ENCODE measurements around the gene IYD.
"Not testable (repeated sequence)": the region's sequence is repeated elsewhere in the genome, so short reads cannot be mapped to it uniquely, and the experiment has no call there.

The IYD gene

DNA sequence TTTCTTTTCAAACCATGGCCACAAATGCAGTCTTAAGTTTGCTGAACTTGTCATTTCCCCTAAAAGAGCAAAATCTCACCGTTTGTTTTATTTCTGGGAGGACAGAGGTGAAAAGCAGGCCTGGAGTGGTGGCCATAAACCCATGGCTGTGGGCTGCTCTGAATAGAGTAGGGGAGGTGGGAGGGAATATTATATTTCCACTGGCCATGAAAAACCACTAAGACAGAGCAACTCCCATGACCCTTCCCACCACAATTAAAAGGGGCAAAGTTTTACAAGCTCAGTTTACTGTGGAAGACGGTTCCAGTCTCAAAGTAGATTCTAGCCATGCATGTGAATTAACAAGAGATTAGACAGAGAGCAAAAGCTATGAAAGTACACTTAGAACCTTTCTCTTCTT is 59.0 kb downstream of the IYD start:
- H3K4me3 ChIP-seq (ENCODE audit: low read length) = no peak overlapping the region
- no peaks in the 10 kb centered on the region for H3K36me3 ChIP-seq (ENCODE audit: control insufficient read depth, insufficient read depth, low read length)
- H3K27me3 ChIP-seq (ENCODE audit: control insufficient read depth, insufficient read depth, low read length) = no peaks in the 10 kb centered on the region
- no peak overlapping the region for H3K9ac ChIP-seq (ENCODE audit: low read length)
- H3K27ac ChIP-seq (ENCODE audit: low read depth, low read length) = no peak overlapping the region
- peaks cover 8% of the 10 kb centered on the region for H3K4me1 ChIP-seq (ENCODE audit: control insufficient read depth, insufficient read depth, low read length)

DNA sequence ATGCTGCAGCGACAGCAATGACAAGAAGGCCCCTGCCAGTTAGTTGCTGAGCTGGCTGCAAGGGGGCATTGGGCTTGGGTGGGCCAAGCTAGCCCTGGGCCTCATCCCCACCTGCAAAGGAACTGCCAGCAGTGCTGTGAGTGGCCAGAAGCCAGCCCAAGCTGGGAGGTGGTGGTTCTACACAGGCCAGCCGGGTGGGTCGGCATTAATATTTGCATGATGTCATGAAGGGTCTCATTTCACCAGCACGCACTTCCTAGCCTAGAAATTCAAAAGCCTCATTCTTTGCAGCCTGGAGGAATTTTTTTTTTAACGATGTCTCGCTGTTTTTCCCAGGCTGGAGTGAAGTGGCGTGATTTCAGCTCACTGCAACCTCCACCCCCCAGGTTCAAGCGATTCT is 62.0 kb downstream of the IYD start:
- Histone ChIP-seq H3K4me3 (ENCODE audit: low read length) (no peak overlapping the region), H3K27ac (ENCODE audit: low read depth, low read length) (no peak overlapping the region), H3K4me1 (ENCODE audit: control insufficient read depth, insufficient read depth, low read length) (peaks cover 8% of the 10 kb centered on the region), H3K9ac (ENCODE audit: low read length) (no peak overlapping the region), H3K27me3 (ENCODE audit: control insufficient read depth, insufficient read depth, low read length) (no peaks in the 10 kb centered on the region), H3K36me3 (ENCODE audit: control insufficient read depth, insufficient read depth, low read length) (no peaks in the 10 kb centered on the region)

DNA sequence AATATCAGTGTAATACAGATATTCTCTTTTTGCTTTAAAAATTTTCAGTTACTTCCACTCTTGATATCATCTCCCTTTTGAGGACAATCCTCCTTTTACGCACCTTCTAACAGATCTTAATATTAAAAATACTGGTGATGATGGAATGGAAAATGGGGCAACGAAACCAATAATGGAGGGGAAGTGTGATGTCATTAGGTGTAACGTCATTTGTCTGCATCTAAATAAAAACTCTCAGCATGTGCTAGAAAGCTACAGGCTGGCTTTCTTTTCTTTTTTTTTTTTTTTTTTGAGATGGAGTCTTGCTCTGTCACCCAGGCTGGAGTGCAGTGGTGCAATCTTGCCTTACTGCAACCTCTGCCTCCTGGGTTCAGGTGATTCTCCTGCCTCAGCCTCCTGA is 66.5 kb downstream of the IYD start:
- Histone ChIP-seq H3K27me3 (ENCODE audit: control insufficient read depth, insufficient read depth, low read length) (no peaks in the 10 kb centered on the region), H3K4me1 (ENCODE audit: control insufficient read depth, insufficient read depth, low read length) (no peaks in the 10 kb centered on the region), H3K36me3 (ENCODE audit: control insufficient read depth, insufficient read depth, low read length) (no peaks in the 10 kb centered on the region), H3K9ac (ENCODE audit: low read length) (no peak overlapping the region), H3K27ac (ENCODE audit: low read depth, low read length) (no peak overlapping the region), H3K4me3 (ENCODE audit: low read length) (no peak overlapping the region)

DNA sequence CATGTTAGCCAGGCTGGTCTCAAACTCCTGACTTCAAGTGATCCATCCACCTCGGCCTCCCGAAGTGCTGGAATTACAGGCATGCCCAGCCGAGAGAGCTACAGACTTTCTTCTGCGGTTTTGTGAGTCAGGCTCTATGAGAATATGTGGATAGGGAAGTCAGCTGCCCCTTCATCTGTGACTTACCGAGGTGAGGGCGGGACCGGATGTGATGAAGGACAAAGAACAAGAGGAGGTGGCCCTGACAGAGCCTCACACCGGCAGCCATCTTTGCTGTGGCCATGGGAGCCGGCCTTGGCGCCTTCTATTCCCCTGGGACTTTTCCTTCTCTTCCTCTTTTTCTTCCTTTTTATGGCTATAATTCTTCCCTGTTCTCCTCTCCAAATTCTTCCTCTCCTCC is 67.0 kb downstream of the IYD start:
- no peak overlapping the region for H3K9ac ChIP-seq (ENCODE audit: low read length)

DNA sequence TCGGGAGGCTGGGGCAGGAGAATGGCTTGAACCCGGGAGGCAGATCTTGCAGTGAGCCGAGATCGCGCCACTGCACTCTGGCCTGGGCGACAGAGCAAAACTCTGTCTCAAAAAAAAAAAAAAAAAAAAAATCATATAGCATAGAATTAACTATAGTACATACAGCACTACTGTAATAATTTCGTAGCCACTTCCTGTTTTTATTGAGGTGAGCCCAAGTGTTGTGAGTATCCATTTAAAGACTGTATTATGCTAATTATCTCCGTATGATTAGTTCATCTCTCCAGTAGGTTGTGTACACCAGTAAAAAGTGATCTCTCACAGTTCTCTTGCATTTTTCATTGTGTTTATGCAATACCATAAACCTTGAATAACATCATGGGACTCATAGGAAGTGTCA is 70.6 kb downstream of the IYD start:
- Histone ChIP-seq H3K27me3 (ENCODE audit: control insufficient read depth, insufficient read depth, low read length) (no peaks in the 10 kb centered on the region), H3K4me3 (ENCODE audit: low read length) (no peak overlapping the region), H3K36me3 (ENCODE audit: control insufficient read depth, insufficient read depth, low read length) (no peaks in the 10 kb centered on the region), H3K4me1 (ENCODE audit: control insufficient read depth, insufficient read depth, low read length) (no peaks in the 10 kb centered on the region), H3K9ac (ENCODE audit: low read length) (no peak overlapping the region), H3K27ac (ENCODE audit: low read depth, low read length) (no peak overlapping the region)

More for the DNA sequence above, 67.0 kb downstream of the IYD start:
- no peaks in the 10 kb centered on the region for H3K4me1 ChIP-seq (ENCODE audit: control insufficient read depth, insufficient read depth, low read length)
- no peaks in the 10 kb centered on the region for H3K36me3 ChIP-seq (ENCODE audit: control insufficient read depth, insufficient read depth, low read length)
- H3K4me3 ChIP-seq (ENCODE audit: low read length) = no peak overlapping the region
- H3K27me3 ChIP-seq (ENCODE audit: control insufficient read depth, insufficient read depth, low read length) = no peaks in the 10 kb centered on the region
- H3K27ac ChIP-seq (ENCODE audit: low read depth, low read length) = no peak overlapping the region

DNA sequence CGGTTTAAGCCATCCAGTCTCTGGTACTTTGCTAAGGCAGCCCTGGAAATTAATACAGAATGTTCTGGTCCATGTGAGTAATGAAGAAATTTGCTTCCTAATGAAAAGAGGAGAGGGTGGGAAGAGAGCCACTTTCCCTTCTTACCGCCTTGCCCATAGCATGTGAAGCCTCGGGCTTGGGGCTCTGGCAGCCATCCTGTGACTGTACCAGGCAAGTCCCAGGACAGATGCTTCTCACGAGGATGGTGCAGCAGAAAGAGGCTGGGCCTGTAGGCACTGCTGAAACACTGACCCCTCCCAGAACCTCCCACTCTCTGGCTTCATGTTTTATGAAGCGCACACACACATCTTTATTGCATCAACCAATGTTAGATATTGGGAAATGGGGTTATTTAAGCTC is 74.8 kb downstream of the IYD start:
- Histone ChIP-seq H3K27me3 (ENCODE audit: control insufficient read depth, insufficient read depth, low read length) (no peaks in the 10 kb centered on the region), H3K27ac (ENCODE audit: low read depth, low read length) (no peak overlapping the region), H3K9ac (ENCODE audit: low read length) (no peak overlapping the region), H3K36me3 (ENCODE audit: control insufficient read depth, insufficient read depth, low read length) (no peaks in the 10 kb centered on the region), H3K4me3 (ENCODE audit: low read length) (no peak overlapping the region), H3K4me1 (ENCODE audit: control insufficient read depth, insufficient read depth, low read length) (no peaks in the 10 kb centered on the region)

DNA sequence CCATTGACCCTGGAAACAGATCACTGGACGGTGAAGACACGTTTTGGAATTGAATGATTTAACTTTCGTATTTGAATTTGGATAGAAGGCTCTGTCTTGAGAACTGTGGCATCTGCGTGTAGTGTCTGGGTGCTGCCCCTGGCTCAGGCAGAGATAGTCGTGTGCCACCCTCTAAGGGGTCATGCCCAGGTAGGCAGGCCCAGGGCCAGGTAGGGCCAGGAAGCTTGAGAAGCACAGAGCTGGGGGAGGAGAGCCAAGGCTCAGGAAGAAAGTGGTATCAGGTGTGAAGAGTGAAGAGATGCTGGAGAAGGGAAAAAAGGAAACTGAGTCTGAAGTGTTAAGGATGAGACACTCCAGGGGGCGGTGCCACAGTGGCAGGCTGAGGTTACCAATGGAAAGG is 75.5 kb downstream of the IYD start:
- H3K27me3 ChIP-seq (ENCODE audit: control insufficient read depth, insufficient read depth, low read length) = no peaks in the 10 kb centered on the region
- H3K36me3 ChIP-seq (ENCODE audit: control insufficient read depth, insufficient read depth, low read length) = no peaks in the 10 kb centered on the region
- no peak overlapping the region for H3K4me3 ChIP-seq (ENCODE audit: low read length)
- no peak overlapping the region for H3K27ac ChIP-seq (ENCODE audit: low read depth, low read length)
- no peaks in the 10 kb centered on the region for H3K4me1 ChIP-seq (ENCODE audit: control insufficient read depth, insufficient read depth, low read length)
- H3K9ac ChIP-seq (ENCODE audit: low read length) = no peak overlapping the region

DNA sequence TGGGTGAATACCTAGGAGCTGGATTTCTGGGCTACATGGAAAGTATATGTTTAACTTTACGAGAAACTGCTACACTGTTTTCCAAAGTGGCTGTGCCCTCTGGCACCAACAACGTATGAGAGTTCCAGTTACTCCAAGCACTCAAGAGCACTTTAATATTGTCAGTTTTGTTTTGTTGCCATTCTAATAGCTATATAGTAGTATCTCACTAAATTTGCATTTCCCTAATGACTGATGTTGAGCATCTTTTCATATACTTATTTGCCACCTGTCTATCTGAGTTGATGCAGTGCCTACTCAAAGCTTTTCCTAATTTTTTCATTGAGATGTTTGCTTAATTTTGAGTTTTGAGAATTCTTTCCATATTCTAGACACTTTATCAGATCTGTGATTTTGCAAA is 76.7 kb downstream of the IYD start:
- H3K36me3 ChIP-seq (ENCODE audit: control insufficient read depth, insufficient read depth, low read length) = no peaks in the 10 kb centered on the region
- no peak overlapping the region for H3K4me3 ChIP-seq (ENCODE audit: low read length)
- no peak overlapping the region for H3K9ac ChIP-seq (ENCODE audit: low read length)
- H3K27ac ChIP-seq (ENCODE audit: low read depth, low read length) = no peak overlapping the region
- no peaks in the 10 kb centered on the region for H3K4me1 ChIP-seq (ENCODE audit: control insufficient read depth, insufficient read depth, low read length)
- H3K27me3 ChIP-seq (ENCODE audit: control insufficient read depth, insufficient read depth, low read length) = no peaks in the 10 kb centered on the region

DNA sequence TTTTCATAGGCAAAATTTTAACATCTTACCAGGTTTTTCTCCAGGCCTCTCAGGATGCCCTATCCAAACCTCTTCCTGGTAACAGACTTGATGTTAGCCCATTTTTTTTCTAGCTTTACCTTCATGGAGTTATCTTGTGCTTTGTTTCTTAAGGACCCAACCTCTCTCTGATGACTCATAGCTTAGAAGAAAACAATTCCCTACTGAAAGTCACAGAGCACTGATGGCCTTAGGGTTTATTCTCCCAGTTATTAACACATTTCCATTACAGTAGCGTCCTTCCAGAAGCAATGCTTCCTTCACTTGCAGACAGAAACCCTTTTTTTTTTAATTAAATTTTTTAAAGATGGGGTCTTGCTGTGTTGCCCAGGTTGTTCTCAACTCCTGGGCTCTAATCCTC is 79.4 kb downstream of the IYD start:
- no peak overlapping the region for H3K27ac ChIP-seq (ENCODE audit: low read depth, low read length)
- no peak overlapping the region for H3K9ac ChIP-seq (ENCODE audit: low read length)
- no peaks in the 10 kb centered on the region for H3K27me3 ChIP-seq (ENCODE audit: control insufficient read depth, insufficient read depth, low read length)
- H3K4me1 ChIP-seq (ENCODE audit: control insufficient read depth, insufficient read depth, low read length) = no peaks in the 10 kb centered on the region
- H3K4me3 ChIP-seq (ENCODE audit: low read length) = no peak overlapping the region
- no peaks in the 10 kb centered on the region for H3K36me3 ChIP-seq (ENCODE audit: control insufficient read depth, insufficient read depth, low read length)

DNA sequence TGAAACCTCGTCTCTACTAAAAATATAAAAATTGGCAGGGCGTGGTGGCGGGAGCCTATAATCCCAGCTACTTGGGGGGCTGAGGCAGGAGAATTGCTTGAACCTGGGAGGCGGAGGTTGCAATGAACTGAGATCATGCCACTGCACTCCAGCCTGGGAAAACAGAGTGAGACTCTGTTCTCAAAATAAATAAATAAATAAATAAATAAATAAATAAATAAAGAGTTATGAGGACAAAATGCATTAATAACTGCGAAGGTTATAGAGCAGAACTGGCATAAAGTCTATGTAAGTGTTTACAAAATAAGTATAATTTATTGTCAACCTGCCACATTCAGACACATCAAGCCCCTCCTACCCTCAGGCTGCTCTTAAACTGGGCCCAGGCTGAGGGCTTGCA is 80.2 kb downstream of the IYD start:
- not testable (repeated sequence) for H3K27ac ChIP-seq (ENCODE audit: low read depth, low read length); H3K36me3 ChIP-seq (ENCODE audit: control insufficient read depth, insufficient read depth, low read length); H3K27me3 ChIP-seq (ENCODE audit: control insufficient read depth, insufficient read depth, low read length); H3K4me3 ChIP-seq (ENCODE audit: low read length); H3K4me1 ChIP-seq (ENCODE audit: control insufficient read depth, insufficient read depth, low read length); H3K9ac ChIP-seq (ENCODE audit: low read length)

DNA sequence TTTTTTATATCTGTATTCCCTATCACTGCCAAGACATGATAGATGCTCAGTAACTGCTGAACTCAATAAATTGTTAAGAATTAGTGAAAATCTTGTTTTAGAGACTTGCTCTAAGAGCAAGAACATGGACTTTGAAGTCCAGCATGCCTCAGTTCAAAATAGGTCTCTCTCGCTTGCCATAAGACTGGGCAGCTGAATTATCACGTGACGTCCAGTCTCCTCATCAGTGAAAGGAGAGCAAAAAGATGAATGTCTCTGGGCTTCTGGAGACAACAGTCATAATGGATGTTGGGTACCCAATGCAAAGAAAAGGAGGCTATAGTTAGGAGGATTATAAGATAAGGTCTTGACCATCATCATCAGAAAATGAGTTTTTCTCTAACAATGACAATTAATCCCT is 82.1 kb downstream of the IYD start:
- Histone ChIP-seq H3K4me1 (ENCODE audit: control insufficient read depth, insufficient read depth, low read length) (no peaks in the 10 kb centered on the region), H3K36me3 (ENCODE audit: control insufficient read depth, insufficient read depth, low read length) (no peaks in the 10 kb centered on the region), H3K9ac (ENCODE audit: low read length) (no peak overlapping the region), H3K27ac (ENCODE audit: low read depth, low read length) (no peak overlapping the region), H3K27me3 (ENCODE audit: control insufficient read depth, insufficient read depth, low read length) (no peaks in the 10 kb centered on the region), H3K4me3 (ENCODE audit: low read length) (no peak overlapping the region)

DNA sequence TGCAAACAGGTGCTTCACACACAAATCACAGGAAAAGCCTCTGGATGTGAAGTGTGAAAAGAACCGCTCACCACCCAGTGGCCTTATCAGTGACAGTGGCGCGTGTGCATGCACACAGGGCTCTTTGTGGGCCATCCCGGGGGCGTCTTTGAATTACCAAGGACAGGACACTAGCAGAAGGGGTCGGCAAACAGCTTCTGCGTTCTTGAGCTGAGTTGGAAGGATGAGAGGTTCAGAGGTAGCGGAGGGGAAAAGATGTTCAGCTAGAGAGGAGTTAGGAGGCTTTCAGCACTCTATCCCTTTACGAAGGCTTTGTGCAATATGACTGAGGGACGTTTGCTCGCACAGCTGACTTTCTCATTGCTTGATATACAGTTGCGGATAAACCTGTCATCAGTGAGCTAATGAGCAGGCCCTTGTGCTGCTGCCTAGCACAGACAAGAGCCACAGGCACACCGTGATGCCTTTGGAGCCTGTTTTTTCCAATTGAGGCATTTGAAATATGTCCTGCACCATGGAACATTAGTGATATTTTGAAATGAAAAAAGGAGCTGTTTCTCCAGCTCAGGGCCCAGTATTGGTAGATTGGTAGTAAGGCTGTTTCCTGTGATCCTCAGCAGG is 83.1 kb downstream of the IYD start:
- Histone ChIP-seq H3K4me1 (ENCODE audit: control insufficient read depth, insufficient read depth, low read length) (no peaks in the 10 kb centered on the region), H3K36me3 (ENCODE audit: control insufficient read depth, insufficient read depth, low read length) (no peaks in the 10 kb centered on the region), H3K9ac (ENCODE audit: low read length) (no peak overlapping the region), H3K4me3 (ENCODE audit: low read length) (no peak overlapping the region), H3K27ac (ENCODE audit: low read depth, low read length) (no peak overlapping the region), H3K27me3 (ENCODE audit: control insufficient read depth, insufficient read depth, low read length) (no peaks in the 10 kb centered on the region)

DNA sequence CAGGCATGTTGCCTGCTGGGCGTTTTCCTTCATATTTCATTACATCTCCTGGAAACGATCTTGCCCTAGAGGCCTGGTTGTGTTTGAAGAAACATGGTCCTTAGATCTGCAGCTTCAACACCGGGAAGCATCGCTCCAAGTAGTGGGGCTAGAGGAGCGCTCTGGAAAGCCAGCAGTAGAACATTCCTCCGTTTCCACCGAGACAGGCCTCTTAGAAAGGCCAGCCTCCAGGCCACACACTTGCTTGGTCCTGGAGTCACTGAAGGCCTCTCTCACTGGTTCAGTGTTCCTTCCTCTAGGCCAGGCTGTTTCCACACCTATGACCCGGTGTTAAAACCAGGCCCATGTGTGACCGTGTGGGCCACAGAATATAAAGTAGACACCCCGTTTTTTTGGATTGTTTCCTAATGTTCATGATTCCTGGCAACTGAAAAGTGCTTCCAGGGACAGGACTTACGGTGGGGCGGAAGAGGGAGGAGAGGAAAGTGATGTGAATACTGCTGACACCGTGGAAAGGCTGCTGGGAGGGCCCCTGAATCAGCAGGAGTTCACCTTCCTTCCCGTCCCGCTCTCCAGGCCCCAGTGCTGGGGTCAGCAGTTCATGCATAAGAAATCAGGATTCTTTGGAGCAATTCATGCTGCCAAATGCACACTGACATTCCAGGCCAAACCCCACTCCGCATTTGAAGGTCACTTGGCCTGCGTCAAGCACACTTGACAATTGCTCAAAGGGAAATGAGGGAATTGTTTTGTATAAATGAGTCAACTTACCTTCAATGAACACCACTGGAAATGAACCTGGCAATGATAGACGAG is 83.8 kb downstream of the IYD start:
- no peak overlapping the region for H3K9ac ChIP-seq (ENCODE audit: low read length)
- H3K27ac ChIP-seq (ENCODE audit: low read depth, low read length) = no peak overlapping the region
- H3K4me3 ChIP-seq (ENCODE audit: low read length) = no peak overlapping the region
- no peaks in the 10 kb centered on the region for H3K27me3 ChIP-seq (ENCODE audit: control insufficient read depth, insufficient read depth, low read length)
- H3K4me1 ChIP-seq (ENCODE audit: control insufficient read depth, insufficient read depth, low read length) = no peaks in the 10 kb centered on the region
- no peaks in the 10 kb centered on the region for H3K36me3 ChIP-seq (ENCODE audit: control insufficient read depth, insufficient read depth, low read length)
